HG03354 (cell line): ENCODE results near the gene PRKAA1.

Experiments
- ATAC-seq: cut with Tn5 transposase; IDR thresholded peaks from one replicate; pipeline ENCODE4 v1.9.1; 2021; ENCODE audit warnings: mild to moderate bottlenecking; ENCODE audit not compliant: unreplicated experiment, poor library complexity, severe bottlenecking

PRKAA1 gene

GRCh38 chr5:40784027-40784653 is 14.0 kb downstream of the PRKAA1 start:
- peak; percentile 54 for ATAC-seq

DNA sequence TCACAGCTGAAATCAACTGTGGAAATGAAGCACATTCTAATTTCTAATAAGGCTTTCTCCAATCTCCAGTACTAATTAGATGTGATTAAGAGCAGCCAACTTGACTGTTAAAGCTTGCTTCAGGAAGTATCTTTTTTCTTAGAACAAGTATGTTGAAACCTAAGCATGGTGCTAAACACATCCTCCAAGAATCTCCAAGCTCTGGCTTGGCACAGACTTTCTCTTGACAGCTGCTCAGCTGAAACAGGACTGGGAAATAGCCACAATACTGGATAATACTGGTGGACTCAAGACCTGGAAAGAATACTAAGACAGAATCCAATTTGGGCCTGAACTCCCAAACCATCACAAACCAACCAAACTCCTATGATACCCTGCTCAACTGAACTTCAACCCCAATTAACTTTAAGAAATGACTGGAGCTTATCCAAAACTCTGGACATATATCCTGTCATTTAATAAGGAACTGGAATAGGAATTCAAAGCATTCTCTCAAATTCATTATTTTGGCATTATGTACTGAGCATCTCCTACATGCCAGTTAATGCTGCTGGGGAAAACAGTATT is 16.2 kb downstream of the PRKAA1 start:
- ATAC-seq = no peak

GRCh38 chr5:40780858-40781257 is 17.3 kb downstream of the PRKAA1 start:
- ATAC-seq = no peak

DNA sequence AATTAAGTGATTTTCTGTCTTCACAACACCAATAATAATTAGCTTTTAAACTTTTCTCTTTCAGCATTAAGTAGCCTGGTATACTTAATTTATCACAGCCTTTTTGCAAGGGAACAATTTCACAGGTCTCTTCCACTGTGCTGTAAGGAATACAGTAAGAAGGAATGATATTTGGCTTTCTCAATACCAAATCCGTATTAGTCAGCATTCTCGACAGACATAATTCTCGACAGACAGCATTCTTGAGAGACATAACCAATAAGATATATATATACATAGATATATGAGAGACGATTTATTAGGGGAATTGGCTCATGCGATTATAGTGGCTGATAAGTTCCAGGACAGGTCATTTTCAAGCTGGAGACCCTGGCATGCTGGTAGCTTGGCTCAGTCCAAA is 18.0 kb downstream of the PRKAA1 start:
- ATAC-seq = no peak

DNA sequence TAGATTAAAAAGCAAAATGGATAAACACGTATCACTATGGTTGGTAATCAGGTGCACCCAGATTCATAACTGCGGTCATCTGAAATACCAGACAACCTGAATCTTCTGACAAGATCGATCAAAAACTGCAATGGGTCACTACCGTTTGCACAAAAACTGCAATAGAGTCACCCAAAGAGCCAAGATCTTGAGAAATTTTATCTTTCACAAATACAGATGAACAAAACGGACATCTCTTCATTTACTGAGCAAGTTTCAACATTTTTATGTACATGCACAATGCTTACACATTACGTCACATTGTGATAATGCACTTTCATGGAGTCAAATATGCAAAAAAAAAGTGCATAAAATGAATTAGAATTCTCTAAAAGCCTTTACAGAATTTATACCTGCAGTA is 18.6 kb downstream of the PRKAA1 start:
- ATAC-seq = no peak

GRCh38 chr5:40778133-40778532 is 20.0 kb downstream of the PRKAA1 start:
- no peak for ATAC-seq

GRCh38 chr5:40776658-40776977 is 21.6 kb downstream of the PRKAA1 start:
- no peak for ATAC-seq

DNA sequence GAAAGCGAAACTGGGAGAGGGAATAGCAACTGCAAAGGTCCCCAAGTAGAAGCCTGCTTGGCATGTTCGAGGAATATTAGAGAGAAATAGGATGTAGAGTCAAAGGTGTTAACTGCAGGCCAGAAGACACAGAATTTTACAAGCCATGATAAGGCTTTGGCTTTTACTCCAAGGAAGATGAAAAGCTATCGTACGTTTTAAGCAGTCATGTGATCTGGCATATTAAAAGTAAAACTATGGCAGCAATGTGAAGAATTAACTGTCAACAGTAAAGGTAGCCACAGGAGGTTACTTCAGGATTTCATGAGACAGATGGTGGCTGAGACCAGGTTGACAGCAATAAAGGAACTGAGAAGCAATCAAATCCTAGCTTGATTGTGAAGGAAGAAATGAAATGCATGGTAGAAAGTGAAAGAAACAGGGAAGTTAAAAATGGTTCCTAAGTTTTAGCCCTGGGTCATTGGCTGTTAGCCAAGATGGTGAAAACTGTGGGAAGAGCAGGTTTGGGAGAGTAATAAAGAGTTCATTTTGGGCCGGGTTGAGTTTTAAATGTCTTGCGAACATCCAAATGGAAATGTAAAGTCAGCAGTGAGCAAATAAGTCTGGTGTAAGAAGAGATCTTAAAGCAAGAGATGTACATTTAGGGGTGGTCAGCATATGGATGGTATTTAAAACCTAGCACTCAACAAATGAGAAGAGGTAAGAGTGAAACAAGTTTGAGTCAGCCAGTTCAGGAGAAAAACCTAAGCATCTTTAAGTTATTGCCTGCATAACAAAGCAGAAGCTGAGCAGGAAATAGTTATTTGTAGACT is 22.1 kb downstream of the PRKAA1 start:
- no peak for ATAC-seq

DNA sequence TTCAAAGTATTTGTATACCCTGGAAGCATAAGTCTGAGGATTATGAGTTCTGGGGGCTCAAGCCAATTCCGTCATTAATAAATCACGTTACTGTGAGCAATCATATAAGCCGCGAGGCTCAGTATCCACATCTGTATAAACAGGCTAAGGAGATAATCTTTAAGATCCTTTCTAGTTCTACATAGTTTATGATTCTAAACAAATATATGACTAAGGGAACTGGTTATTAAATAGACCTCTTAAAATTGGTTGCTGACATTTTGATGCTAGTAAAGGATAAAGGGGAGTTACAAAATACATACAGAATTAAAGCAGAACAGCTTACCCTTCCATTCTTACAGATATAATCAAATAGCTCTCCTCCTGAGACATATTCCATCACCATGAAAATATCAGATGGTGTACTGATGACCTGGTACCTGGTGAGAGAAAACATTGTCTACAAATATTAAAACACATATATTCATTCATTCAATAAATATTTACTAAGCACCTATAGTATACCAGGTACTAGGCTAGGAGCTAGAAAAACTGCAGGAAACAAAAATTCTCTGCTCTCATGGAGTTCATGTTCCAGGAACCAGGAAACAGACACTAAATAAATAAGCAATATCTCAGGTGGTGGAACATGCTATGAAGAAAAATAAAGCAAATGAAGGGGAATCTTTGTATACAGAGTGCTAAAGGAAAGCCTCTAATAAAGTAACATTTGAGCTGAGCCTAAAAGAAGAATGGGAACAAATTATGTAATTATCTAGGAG is 22.9 kb downstream of the PRKAA1 start:
- ATAC-seq = no peak

GRCh38 chr5:40774623-40775022 is 23.6 kb downstream of the PRKAA1 start:
- ATAC-seq = no peak

DNA sequence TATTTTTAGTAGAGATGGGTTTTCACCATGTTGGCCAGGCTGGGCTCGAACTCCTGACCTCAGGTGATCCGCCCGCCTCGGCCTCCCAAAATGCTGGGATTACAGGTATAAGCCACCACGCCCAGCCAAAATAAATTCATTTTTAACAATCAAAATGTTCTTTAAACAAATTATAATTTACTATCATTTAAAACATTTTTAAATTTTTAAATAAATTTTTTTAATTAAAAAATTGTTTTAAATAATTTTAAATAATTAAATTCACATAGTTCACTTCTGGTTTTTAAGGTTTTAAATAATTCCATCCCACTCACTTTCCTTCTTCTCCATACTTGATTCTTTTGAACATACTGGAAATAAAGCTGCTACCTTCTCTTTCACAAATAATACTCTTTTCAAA is 27.4 kb downstream of the PRKAA1 start:
- no peak for ATAC-seq

GRCh38 chr5:40762705-40763104 is 35.5 kb downstream of the PRKAA1 start:
- ATAC-seq = no peak

- no peak for ATAC-seq
Measured at GRCh38 chr5:40757400-40757799, 40.8 kb downstream of the PRKAA1 start.

GRCh38 chr5:40755407-40756365 is 42.5 kb downstream of the PRKAA1 start, which contains the start of gene TTC33:
TSS of gene TTC33 (minus strand) at chr5:40755961. CDS start at chr5:40747018, 8,943 bp downstream.
- ATAC-seq = peak; percentile 88

DNA sequence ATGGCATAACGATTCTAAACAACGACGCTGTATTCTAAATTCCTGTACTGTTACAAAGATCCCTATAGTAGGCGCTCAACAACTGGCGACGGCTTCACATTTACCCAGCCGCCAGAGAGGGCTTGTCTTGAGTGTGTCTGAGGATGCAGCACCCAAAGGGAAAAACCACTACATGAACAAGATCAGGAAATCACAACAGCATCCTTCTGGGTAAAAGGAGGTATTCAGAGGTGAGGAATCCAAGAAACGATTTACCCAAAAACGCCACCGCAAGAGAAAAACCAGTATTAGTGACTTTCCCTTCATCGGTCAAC is 43.1 kb downstream of the PRKAA1 start:
- peak; percentile 82 for ATAC-seq

DNA sequence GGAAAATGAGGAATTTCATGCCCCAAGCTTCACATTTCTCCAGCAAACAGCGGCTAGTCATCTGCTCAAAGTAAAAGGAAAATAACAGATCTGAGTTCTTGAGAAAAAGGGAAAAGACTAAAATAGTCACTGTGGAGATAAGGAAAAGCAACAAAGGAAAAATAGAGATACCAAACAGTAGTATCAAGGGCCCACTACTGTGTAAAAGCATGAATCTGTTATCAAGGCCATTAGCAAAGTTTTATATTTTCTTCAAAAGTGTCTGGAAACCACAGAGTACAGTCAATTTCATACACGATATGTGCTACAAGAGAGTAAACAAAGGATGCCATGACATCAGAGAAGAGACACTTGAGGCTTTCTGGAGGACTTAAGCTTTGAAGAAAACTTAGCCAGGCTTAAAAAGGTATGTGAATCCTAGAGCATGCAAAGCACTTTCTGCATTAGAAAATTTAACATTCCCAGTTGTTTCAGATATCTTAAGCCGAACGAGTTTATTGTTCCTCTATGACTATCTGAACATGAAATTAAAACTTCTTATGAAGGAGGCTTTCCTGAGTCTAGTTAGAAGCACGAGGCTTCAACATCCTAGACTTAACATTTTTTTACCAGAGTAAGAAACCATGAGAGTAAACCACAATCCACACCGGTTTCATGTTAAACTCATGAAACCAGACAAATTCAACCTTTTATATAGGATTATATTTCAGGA is 43.6 kb downstream of the PRKAA1 start:
- peak; percentile 33 for ATAC-seq

GRCh38 chr5:40746703-40747102 is 51.5 kb downstream of the PRKAA1 start:
- no peak for ATAC-seq

DNA sequence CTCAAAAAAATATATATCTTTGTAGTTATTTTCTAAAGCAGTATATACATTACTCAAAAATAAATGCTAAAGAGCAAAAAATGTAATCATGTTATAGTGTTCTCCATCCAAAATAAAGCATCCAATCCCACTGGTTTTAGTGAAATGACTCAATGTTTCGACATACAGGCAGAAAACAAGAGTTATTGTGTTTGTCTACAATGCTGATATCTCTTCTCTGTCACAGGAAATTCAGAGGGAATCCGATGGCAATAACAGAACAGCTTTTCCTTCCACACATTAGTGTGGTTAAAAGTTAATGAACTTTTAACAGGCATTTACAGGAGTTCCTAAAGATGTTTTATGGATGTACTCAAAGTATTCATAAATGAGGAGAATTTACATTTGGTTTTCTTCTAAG is 54.4 kb downstream of the PRKAA1 start:
- ATAC-seq = no peak

- no peak for ATAC-seq
Measured at GRCh38 chr5:40738502-40738901, 59.7 kb downstream of the PRKAA1 start.
